Astrocyte (in vitro differentiated cells and primary cell): ENCODE data around the gene LRP1B. TPM values are rescaled to one million over a fixed set of nuclear protein-coding genes. Genes with fewer than 3 reads are reported as not detected.

ENCODE experiments used
- DNase-seq: peaks from one replicate; pipeline ENCODE4 v3.0.0-alpha.2; 2010; ENCODE audit warnings: low read depth
- FAIRE-seq: peaks from 2 replicates; lab custom pipeline; 2011; peaks lifted over from hg19 to GRCh38; lab: Jason Lieb, UNC
- H2AFZ ChIP-seq: 2 replicates; pipeline ENCODE4 v1.6.0; 2012; ENCODE audit warnings: low read depth, low read length, inconsistent platforms
- H3K27ac ChIP-seq: 2 replicates; pipeline ENCODE4 v1.5.1; 2011; ENCODE audit warnings: low read depth, low read length, inconsistent platforms
- H3K27me3 ChIP-seq: 2 replicates; pipeline ENCODE4 v1.6.0; 2011; ENCODE audit warnings: low read length, inconsistent platforms; ENCODE audit not compliant: insufficient read depth
- H3K36me3 ChIP-seq: 2 replicates; pipeline ENCODE4 v1.5.1; 2011; ENCODE audit warnings: low read length, inconsistent platforms; ENCODE audit not compliant: insufficient read depth
- H3K4me1 ChIP-seq: 2 replicates; pipeline ENCODE4 v1.5.1; 2011; ENCODE audit warnings: low read length, inconsistent platforms; ENCODE audit not compliant: insufficient read depth
- H3K4me2 ChIP-seq: 2 replicates; pipeline ENCODE4 v1.6.0; 2012; ENCODE audit warnings: low read length, inconsistent platforms
- H3K4me3 ChIP-seq: 2 replicates; pipeline ENCODE4 v1.5.1; 2011; ENCODE audit warnings: low read depth, mild to moderate bottlenecking, low read length, inconsistent platforms; ENCODE audit not compliant: insufficient read depth
- H3K79me2 ChIP-seq: 2 replicates; pipeline ENCODE4 v1.6.0; 2012; ENCODE audit warnings: mild to moderate bottlenecking, low read length, inconsistent platforms; ENCODE audit not compliant: insufficient read depth
- H3K9ac ChIP-seq: 2 replicates; pipeline ENCODE4 v1.6.0; 2012; ENCODE audit warnings: mild to moderate bottlenecking, low read length, inconsistent platforms
- H3K9me3 ChIP-seq: 2 replicates; pipeline ENCODE4 v1.5.1; 2012; ENCODE audit warnings: low read depth, mild to moderate bottlenecking, low read length, inconsistent platforms; ENCODE audit not compliant: insufficient read depth
- H4K20me1 ChIP-seq: 2 replicates; pipeline ENCODE4 v1.6.0; 2012; ENCODE audit warnings: low read length, inconsistent platforms; ENCODE audit not compliant: insufficient read depth
- H3K27ac Mint-ChIP-seq: one replicate; pipeline ENCODE4 v1.8.0; 2021; ENCODE audit warnings: mild to moderate bottlenecking, mixed read lengths; ENCODE audit not compliant: unreplicated experiment
- H3K27me3 Mint-ChIP-seq: one replicate; pipeline ENCODE4 v1.8.0; 2021; ENCODE audit warnings: low read depth, mixed read lengths; ENCODE audit not compliant: unreplicated experiment
- H3K36me3 Mint-ChIP-seq: one replicate; pipeline ENCODE4 v1.8.0; 2021; ENCODE audit warnings: low read depth, mixed read lengths; ENCODE audit not compliant: unreplicated experiment
- H3K4me1 Mint-ChIP-seq: one replicate; pipeline ENCODE4 v1.8.0; 2021; ENCODE audit warnings: low read depth, mixed read lengths; ENCODE audit not compliant: unreplicated experiment
- H3K4me3 Mint-ChIP-seq: one replicate; pipeline ENCODE4 v1.8.0; 2021; ENCODE audit warnings: mild to moderate bottlenecking, moderate library complexity, mixed read lengths; ENCODE audit not compliant: unreplicated experiment
- H3K9me3 Mint-ChIP-seq: one replicate; pipeline ENCODE4 v1.8.0; 2021; ENCODE audit warnings: mild to moderate bottlenecking, mixed read lengths; ENCODE audit not compliant: unreplicated experiment
- EZH2 ChIP-seq: IDR thresholded peaks from 2 replicates; pipeline ENCODE4 v1.6.1; 2012; ENCODE audit warnings: mild to moderate bottlenecking, low read length, inconsistent platforms; ENCODE audit not compliant: insufficient read depth
- total RNA-seq: library from RNA; stranded (reverse); gene quantifications from 2 replicates; pipeline ENCODE4 v1.2.1, GENCODE V29; 2021
- TF ChIP-seq, protein P1 (sequence below): IDR thresholded peaks from 2 replicates; pipeline ENCODE4 v1.5.1; 2011; ENCODE audit warnings: low read depth, mild to moderate bottlenecking, inconsistent platforms, low read length, moderate library complexity; ENCODE audit not compliant: insufficient read depth

LRP1B gene
- total RNA-seq, 1 donor from 2014 or later, result 1.5 TPM

- H3K27me3 Mint-ChIP-seq, result no peaks in the 10 kb centered on the region
- no peaks in the 10 kb centered on the region for H3K9me3 ChIP-seq
- no peaks in the 10 kb centered on the region for H3K4me1 ChIP-seq
- no peak overlapping the region for H3K27ac ChIP-seq
- no peak overlapping the region for H3K27ac Mint-ChIP-seq
- H3K4me3 ChIP-seq, result no peak overlapping the region
- no peaks in the 10 kb centered on the region for H4K20me1 ChIP-seq
- H2AFZ ChIP-seq, result no peak overlapping the region
- no peak for TF ChIP-seq EZH2
- TF ChIP-seq, protein P1, sequence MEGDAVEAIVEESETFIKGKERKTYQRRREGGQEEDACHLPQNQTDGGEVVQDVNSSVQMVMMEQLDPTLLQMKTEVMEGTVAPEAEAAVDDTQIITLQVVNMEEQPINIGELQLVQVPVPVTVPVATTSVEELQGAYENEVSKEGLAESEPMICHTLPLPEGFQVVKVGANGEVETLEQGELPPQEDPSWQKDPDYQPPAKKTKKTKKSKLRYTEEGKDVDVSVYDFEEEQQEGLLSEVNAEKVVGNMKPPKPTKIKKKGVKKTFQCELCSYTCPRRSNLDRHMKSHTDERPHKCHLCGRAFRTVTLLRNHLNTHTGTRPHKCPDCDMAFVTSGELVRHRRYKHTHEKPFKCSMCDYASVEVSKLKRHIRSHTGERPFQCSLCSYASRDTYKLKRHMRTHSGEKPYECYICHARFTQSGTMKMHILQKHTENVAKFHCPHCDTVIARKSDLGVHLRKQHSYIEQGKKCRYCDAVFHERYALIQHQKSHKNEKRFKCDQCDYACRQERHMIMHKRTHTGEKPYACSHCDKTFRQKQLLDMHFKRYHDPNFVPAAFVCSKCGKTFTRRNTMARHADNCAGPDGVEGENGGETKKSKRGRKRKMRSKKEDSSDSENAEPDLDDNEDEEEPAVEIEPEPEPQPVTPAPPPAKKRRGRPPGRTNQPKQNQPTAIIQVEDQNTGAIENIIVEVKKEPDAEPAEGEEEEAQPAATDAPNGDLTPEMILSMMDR, result no peak
- DNase-seq (no peak), FAIRE-seq (no peak)
- H3K4me2 ChIP-seq, result no peak overlapping the region
- no peaks in the 10 kb centered on the region for H3K4me1 Mint-ChIP-seq
- no peaks in the 10 kb centered on the region for H3K36me3 ChIP-seq
- H3K4me3 Mint-ChIP-seq, result no peak overlapping the region
- no peaks in the 10 kb centered on the region for H3K79me2 ChIP-seq
- no peaks in the 10 kb centered on the region for H3K27me3 ChIP-seq
- H3K9ac ChIP-seq, result no peak overlapping the region
- H3K9me3 Mint-ChIP-seq, result no peaks in the 10 kb centered on the region
- no peaks in the 10 kb centered on the region for H3K36me3 Mint-ChIP-seq
Measured at GRCh38 chr2:140770645-140771044, 1360.2 kb downstream of the LRP1B start.

DNA sequence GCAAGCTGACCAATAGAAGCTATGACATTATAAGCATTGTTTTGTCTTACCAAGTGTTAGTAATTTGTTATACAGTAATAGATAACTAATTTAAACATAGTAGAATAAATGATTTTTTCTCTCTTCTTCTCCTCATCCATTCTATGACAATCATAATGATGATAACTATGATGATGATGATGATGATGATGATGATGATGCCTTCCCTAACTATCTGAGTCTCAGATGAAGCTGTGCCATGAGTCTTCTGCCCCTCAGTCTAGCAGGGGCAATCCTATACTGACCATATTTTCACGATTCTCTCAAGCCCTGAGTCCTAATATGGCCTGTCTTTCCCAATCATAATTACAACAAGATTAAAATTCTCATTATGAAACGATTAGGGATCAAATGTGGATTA lies 1369.0 kb downstream of the LRP1B start:
- FAIRE-seq (no peak), DNase-seq (no peak)
- Mint-ChIP-seq H3K4me1 (no peaks in the 10 kb centered on the region), H3K4me3 (no peak overlapping the region), H3K27ac (no peak overlapping the region), H3K27me3 (no peaks in the 10 kb centered on the region), H3K9me3 (no peaks in the 10 kb centered on the region), H3K36me3 (no peaks in the 10 kb centered on the region)
- H2AFZ ChIP-seq, result no peak overlapping the region
- TF ChIP-seq, protein P1, result no peak
- TF ChIP-seq EZH2, result no peak
- no peaks in the 10 kb centered on the region for H3K36me3 ChIP-seq
- H3K4me3 ChIP-seq, result no peak overlapping the region
- H3K79me2 ChIP-seq, result no peaks in the 10 kb centered on the region
- no peak overlapping the region for H3K27ac ChIP-seq
- no peaks in the 10 kb centered on the region for H4K20me1 ChIP-seq
- H3K9me3 ChIP-seq, result no peaks in the 10 kb centered on the region
- no peak overlapping the region for H3K4me2 ChIP-seq
- no peaks in the 10 kb centered on the region for H3K27me3 ChIP-seq
- H3K9ac ChIP-seq, result no peak overlapping the region
- no peaks in the 10 kb centered on the region for H3K4me1 ChIP-seq

GRCh38 chr2:140759426-140760156 lies 1371.2 kb downstream of the LRP1B start:
- DNase-seq (no peak), FAIRE-seq (no peak)
- H3K27ac Mint-ChIP-seq, result no peak overlapping the region
- Histone ChIP-seq H3K27me3 (no peaks in the 10 kb centered on the region), H3K9ac (no peak overlapping the region), H3K9me3 (no peaks in the 10 kb centered on the region), H3K27ac (no peak overlapping the region), H3K79me2 (no peaks in the 10 kb centered on the region), H3K4me3 (no peak overlapping the region), H3K4me2 (no peak overlapping the region), H2AFZ (no peak overlapping the region), H3K4me1 (no peaks in the 10 kb centered on the region), H3K36me3 (no peaks in the 10 kb centered on the region), H4K20me1 (no peaks in the 10 kb centered on the region)
- H3K27me3 Mint-ChIP-seq, result no peaks in the 10 kb centered on the region
- no peak overlapping the region for H3K4me3 Mint-ChIP-seq
- H3K9me3 Mint-ChIP-seq, result no peaks in the 10 kb centered on the region
- no peaks in the 10 kb centered on the region for H3K4me1 Mint-ChIP-seq
- H3K36me3 Mint-ChIP-seq, result no peaks in the 10 kb centered on the region
- TF ChIP-seq, protein P1, result no peak
- TF ChIP-seq EZH2, result no peak
